SIG-M5 treated with dmso at 0.1 percent for 504 hours (cell line): Measurements from ENCODE around the gene B2M.
"Not testable (repeated sequence)": the region's sequence is repeated elsewhere in the genome, so short reads cannot be mapped to it uniquely, and the experiment has no call there.

Experiments used
- DNase-seq: peaks from one replicate; lab custom pipeline; 2025; ENCODE audit not compliant: unreplicated experiment; lab: John Stamatoyannopoulos, UW

B2M gene

DNA sequence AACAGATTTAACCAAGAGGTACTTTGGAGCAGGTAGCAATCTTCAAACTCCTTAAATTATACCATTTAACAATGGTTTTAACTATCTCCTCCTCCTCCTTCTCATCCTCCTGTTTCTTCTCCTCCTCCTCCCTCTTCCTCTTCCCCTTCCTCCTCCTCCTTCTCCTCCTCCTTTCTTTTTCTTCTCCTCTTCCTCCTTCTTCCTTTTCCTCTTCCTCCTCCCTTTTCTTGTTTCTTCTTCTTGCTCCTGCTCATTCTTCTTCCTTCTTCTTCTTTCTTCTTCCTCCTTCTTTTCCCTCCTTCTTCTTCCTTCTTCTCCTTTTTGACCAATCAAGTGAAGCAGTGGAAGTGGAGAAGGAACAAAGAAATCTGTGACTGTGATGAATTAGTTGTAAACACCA, 14.3 kb upstream of the B2M start:
- DNase-seq: no peak

DNA sequence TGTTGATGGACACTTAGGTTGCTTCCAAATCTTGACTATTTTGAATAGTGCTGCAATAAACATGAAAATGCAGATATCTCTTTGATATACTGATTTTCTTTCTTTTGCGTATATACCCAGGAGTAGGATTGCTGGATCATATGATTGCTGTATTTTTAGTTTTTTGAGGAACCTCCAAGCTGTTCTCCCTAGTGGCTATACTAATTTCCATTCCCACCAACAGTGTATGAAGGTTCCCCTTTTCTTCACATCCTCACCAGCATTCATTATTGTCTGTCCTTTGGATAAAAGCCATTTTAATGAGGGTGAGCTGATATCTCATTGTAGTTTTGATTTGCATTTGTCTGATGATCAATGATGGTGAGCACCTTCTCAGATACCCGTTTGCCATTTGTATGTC, 12.7 kb upstream of the B2M start:
- no peak for DNase-seq

DNA sequence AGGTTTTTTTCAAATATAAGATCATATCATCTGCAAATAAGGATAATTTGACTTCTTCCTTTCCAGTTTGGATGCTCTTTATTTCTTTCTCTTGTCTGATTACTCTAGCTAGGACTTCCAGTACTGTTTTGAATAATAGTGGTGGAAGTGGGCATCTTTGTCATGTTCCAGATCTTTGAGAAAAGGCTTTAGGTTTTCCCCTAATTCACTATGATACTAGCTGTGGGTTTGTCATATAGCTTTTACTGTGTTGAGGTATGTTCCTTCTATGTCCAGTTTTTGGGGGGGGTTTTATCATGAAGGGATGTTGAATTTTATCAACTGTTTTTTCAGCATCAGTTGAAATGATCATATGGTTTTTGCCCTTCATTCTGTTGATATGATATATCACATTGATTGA, 10.6 kb upstream of the B2M start:
- DNase-seq: not testable (repeated sequence)

DNA sequence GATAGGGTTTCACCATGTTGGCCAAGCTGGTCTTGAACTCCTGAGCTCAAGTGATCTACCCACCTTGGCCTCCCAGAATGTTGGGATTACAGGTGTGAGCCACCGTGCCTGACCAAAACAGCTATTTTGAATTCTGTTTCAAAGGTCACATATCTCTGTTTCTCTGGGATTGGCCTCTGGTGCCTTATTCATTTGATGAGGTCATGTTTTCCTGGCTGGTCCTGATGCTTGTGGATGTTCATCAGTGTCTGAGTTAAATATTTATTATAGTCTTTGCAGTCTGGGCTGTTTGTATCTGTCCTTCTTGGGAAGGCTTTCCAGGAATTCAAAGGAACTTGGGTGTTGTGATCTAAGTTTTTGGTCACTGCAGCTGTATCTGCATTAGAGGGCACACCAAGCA, 5.3 kb upstream of the B2M start:
- DNase-seq: no peak

DNA sequence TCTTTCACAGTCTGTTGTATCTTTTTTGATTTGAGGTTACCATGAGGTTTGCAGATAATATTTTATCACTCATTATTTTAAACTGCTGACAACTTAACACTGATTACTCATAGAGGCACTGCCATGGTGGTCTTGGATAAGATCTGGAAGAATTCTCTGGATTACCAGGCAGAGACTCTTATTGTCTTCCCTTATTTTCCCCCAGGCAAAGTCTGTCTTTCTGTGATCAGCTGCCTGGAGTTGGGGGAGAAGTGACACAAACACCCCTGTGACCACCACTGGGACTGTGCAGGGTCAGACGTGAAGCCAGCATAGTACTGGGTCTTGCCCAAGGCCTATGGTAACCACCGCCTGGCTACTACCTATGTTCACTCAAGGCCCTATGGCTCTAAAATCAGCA, 4.9 kb upstream of the B2M start:
- no peak for DNase-seq

DNA sequence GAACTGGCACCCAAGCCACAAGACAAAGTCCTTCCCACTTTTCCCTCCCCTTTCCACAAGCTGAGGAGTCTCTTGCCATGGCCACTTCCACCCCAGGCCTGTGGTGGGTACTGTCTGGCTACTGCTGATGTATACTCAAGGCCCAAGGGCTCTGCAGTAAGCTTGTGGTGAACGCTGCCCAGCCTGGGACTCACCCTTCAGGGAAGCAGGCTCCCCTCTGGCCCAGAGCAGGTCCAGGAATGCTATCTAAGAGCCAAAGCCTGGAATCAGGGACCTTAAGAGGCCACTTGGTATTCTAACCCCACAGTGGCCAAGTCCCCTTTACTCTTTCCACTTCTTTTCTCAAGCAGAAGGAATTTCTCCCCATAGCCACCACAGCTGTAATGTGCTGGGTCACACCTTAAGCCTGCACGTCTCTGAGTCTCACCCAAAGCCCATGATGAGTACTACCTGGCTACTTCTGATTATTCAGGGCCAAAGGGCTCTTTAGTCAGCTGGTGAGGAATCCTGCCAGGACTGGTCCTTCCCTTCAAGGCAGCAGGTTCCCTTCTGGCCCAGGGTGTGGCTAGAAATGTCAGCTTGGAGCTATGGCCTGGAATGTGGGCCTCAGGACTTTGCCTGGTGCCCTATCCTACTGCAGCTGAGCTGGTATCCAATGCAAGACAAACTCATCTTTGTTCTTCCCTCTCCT, 4.2 kb upstream of the B2M start:
- no peak for DNase-seq

DNA sequence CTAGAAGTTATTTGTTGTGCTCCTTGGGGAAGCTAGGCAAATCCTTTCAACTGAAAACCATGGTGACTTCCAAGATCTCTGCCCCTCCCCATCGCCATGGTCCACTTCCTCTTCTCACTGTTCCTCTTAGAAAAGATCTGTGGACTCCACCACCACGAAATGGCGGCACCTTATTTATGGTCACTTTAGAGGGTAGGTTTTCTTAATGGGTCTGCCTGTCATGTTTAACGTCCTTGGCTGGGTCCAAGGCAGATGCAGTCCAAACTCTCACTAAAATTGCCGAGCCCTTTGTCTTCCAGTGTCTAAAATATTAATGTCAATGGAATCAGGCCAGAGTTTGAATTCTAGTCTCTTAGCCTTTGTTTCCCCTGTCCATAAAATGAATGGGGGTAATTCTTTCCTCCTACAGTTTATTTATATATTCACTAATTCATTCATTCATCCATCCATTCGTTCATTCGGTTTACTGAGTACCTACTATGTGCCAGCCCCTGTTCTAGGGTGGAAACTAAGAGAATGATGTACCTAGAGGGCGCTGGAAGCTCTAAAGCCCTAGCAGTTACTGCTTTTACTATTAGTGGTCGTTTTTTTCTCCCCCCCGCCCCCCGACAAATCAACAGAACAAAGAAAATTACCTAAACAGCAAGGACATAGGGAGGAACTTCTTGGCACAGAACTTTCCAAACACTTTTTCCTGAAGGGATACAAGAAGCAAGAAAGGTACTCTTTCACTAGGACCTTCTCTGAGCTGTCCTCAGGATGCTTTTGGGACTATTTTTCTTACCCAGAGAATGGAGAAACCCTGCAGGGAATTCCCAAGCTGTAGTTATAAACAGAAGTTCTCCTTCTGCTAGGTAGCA, 851 bp upstream of the B2M start:
- DNase-seq: peak; percentile 81

DNA sequence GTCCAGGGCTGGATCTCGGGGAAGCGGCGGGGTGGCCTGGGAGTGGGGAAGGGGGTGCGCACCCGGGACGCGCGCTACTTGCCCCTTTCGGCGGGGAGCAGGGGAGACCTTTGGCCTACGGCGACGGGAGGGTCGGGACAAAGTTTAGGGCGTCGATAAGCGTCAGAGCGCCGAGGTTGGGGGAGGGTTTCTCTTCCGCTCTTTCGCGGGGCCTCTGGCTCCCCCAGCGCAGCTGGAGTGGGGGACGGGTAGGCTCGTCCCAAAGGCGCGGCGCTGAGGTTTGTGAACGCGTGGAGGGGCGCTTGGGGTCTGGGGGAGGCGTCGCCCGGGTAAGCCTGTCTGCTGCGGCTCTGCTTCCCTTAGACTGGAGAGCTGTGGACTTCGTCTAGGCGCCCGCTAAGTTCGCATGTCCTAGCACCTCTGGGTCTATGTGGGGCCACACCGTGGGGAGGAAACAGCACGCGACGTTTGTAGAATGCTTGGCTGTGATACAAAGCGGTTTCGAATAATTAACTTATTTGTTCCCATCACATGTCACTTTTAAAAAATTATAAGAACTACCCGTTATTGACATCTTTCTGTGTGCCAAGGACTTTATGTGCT, 527 bp downstream of the B2M start:
- peak; percentile 60 for DNase-seq

DNA sequence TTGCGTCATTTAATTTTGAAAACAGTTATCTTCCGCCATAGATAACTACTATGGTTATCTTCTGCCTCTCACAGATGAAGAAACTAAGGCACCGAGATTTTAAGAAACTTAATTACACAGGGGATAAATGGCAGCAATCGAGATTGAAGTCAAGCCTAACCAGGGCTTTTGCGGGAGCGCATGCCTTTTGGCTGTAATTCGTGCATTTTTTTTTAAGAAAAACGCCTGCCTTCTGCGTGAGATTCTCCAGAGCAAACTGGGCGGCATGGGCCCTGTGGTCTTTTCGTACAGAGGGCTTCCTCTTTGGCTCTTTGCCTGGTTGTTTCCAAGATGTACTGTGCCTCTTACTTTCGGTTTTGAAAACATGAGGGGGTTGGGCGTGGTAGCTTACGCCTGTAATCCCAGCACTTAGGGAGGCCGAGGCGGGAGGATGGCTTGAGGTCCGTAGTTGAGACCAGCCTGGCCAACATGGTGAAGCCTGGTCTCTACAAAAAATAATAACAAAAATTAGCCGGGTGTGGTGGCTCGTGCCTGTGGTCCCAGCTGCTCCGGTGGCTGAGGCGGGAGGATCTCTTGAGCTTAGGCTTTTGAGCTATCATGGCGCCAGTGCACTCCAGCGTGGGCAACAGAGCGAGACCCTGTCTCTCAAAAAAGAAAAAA, 1.2 kb downstream of the B2M start:
- peak; percentile 90 for DNase-seq

DNA sequence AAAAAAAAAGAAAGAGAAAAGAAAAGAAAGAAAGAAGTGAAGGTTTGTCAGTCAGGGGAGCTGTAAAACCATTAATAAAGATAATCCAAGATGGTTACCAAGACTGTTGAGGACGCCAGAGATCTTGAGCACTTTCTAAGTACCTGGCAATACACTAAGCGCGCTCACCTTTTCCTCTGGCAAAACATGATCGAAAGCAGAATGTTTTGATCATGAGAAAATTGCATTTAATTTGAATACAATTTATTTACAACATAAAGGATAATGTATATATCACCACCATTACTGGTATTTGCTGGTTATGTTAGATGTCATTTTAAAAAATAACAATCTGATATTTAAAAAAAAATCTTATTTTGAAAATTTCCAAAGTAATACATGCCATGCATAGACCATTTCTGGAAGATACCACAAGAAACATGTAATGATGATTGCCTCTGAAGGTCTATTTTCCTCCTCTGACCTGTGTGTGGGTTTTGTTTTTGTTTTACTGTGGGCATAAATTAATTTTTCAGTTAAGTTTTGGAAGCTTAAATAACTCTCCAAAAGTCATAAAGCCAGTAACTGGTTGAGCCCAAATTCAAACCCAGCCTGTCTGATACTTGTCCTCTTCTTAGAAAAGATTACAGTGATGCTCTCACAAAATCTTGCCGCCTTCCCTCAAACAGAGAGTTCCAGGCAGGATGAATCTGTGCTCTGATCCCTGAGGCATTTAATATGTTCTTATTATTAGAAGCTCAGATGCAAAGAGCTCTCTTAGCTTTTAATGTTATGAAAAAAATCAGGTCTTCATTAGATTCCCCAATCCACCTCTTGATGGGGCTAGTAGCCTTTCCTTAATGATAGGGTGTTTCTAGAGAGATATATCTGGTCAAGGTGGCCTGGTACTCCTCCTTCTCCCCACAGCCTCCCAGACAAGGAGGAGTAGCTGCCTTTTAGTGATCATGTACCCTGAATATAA, 2.0 kb downstream of the B2M start:
- no peak for DNase-seq

DNA sequence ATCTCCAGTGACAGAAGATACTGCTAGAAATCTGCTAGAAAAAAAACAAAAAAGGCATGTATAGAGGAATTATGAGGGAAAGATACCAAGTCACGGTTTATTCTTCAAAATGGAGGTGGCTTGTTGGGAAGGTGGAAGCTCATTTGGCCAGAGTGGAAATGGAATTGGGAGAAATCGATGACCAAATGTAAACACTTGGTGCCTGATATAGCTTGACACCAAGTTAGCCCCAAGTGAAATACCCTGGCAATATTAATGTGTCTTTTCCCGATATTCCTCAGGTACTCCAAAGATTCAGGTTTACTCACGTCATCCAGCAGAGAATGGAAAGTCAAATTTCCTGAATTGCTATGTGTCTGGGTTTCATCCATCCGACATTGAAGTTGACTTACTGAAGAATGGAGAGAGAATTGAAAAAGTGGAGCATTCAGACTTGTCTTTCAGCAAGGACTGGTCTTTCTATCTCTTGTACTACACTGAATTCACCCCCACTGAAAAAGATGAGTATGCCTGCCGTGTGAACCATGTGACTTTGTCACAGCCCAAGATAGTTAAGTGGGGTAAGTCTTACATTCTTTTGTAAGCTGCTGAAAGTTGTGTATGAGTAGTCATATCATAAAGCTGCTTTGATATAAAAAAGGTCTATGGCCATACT, 4.0 kb downstream of the B2M start:
- no peak for DNase-seq

DNA sequence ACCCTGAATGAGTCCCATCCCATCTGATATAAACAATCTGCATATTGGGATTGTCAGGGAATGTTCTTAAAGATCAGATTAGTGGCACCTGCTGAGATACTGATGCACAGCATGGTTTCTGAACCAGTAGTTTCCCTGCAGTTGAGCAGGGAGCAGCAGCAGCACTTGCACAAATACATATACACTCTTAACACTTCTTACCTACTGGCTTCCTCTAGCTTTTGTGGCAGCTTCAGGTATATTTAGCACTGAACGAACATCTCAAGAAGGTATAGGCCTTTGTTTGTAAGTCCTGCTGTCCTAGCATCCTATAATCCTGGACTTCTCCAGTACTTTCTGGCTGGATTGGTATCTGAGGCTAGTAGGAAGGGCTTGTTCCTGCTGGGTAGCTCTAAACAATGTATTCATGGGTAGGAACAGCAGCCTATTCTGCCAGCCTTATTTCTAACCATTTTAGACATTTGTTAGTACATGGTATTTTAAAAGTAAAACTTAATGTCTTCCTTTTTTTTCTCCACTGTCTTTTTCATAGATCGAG, 4.5 kb downstream of the B2M start:
- DNase-seq: no peak

DNA sequence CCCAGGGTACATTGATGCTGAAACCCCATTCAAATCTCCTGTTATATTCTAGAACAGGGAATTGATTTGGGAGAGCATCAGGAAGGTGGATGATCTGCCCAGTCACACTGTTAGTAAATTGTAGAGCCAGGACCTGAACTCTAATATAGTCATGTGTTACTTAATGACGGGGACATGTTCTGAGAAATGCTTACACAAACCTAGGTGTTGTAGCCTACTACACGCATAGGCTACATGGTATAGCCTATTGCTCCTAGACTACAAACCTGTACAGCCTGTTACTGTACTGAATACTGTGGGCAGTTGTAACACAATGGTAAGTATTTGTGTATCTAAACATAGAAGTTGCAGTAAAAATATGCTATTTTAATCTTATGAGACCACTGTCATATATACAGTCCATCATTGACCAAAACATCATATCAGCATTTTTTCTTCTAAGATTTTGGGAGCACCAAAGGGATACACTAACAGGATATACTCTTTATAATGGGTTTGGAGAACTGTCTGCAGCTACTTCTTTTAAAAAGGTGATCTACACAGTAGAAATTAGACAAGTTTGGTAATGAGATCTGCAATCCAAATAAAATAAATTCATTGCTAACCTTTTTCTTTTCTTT, 5.8 kb downstream of the B2M start:
- no peak for DNase-seq

DNA sequence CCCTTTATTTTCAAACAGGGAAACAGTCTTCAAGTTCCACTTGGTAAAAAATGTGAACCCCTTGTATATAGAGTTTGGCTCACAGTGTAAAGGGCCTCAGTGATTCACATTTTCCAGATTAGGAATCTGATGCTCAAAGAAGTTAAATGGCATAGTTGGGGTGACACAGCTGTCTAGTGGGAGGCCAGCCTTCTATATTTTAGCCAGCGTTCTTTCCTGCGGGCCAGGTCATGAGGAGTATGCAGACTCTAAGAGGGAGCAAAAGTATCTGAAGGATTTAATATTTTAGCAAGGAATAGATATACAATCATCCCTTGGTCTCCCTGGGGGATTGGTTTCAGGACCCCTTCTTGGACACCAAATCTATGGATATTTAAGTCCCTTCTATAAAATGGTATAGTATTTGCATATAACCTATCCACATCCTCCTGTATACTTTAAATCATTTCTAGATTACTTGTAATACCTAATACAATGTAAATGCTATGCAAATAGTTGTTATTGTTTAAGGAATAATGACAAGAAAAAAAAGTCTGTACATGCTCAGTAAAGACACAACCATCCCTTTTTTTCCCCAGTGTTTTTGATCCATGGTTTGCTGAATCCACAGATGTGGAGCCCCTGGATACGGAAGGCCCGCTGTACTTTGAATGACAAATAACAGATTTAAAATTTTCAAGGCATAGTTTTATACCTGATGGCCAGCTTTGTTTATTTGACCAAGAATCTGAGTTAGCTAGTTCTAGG, 7.0 kb downstream of the B2M start:
- DNase-seq: no peak

DNA sequence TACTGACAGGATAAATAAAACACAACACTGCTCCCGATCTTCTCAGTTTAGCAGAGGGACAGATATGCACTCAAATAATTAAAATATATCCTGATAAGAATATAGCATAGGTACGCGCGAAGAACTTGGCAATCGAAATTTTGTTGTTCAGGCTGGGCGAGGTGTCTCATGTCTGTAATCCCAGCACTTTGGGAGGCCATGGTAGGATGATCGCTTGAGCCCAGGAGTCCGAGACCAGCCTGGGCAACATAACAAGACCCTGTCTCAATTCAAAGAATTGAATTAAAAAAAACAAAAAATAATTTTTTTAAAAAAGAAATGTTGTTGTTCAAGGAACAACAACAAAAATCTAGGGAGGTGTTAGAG, 7.6 kb downstream of the B2M start:
- no peak for DNase-seq

DNA sequence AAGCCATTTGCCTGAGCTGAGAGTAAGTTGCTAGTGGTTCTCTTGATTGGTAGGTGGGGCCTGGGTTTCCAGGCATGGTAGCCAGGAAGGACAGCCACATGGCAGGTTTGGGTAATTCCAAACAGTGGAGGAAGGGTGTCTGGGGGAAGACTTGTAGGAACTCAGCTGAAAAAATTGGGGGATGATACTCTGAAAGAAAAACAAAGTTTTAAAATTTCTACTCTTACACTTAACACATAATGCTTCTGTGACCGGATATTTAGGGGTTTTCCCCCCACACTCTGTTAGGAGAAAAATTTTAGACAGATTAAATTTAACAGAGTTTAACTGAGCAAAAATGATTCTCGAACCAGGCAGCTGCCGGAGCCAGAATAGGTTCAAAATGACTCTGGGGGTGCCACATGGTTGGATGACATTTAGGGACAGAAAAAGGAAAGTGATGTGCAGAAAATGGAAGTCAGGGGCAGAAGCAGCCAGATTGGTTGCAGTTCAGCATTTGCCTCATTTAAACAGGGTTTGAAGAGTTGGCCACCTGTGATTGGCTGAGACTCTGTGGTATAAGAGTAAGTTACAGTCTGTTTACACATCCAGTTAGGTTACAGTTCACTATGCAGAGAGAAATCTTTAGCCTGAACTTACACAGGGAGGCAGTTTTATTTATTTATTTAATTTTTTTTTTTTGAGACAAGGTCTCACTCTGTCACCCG, 8.1 kb downstream of the B2M start:
- DNase-seq: no peak

DNA sequence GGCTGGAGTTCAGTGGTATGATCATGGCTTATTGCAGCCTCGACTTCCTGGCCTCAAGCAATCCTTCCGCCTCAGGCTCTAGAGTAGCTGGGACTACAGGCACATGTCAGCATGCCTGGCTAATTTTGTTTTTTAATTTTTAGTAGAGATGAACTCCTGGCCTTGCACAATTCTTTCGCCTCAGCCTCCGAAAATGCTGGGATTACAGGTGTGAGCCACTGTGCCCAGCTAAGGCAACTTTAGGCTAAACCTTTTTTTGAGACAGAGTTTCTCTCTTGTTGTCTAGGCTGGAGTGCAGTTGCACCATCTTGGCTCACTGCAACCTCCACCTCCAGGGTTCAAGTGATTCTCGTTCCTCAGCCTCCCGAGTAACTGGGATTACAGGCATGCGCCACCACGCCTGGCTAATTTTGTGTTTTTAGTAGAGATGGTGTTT, 8.7 kb downstream of the B2M start:
- DNase-seq: not testable (repeated sequence)
